PC-9 (cell line): ENCODE measurements around the gene ARHGEF9. TPM values are rescaled to one million over a fixed set of nuclear protein-coding genes. Genes with fewer than 3 reads are reported as not detected.
"Not testable (repeated sequence)": the region's sequence is repeated elsewhere in the genome, so short reads cannot be mapped to it uniquely, and the experiment has no call there.

Experiments used
- Bru-seq: library from RNA; stranded (reverse); fragments of 400-500 nt; gene quantifications from one replicate; lab custom pipeline; 2021; lab: Mats Ljungman, UMichigan
- BruChase-seq, 2 experiments: library from RNA; stranded (reverse); fragments of 400-500 nt; gene quantifications; one replicate each; lab custom pipeline; 2021; lab: Mats Ljungman, UMichigan
- BruUV-seq: library from RNA; stranded (reverse); fragments of 400-500 nt; replicated peaks from 2 replicates; lab custom pipeline; 2021; lab: Mats Ljungman, UMichigan
- CTCF ChIA-PET: fragments of 300-600 bp; sonication (Branson Sonifier 250); formaldehyde crosslinking; loops from one replicate; lab custom pipeline; 2022; ENCODE audit warnings: antibody characterized with exemption; lab: Charles Lee
- POLR2A ChIA-PET: fragments of 300-600 bp; sonication (Branson Sonifier 250); formaldehyde crosslinking; loops from one replicate; lab custom pipeline; 2022; ENCODE audit warnings: antibody characterized with exemption; ENCODE audit not compliant: unreplicated experiment; lab: Charles Lee
- DNase-seq, 2 experiments: peaks; one replicate each; pipeline versions ENCODE4 v3.0.0 to v3.0.0-alpha.2; 2015 to 2022; ENCODE audit warnings: mixed read lengths in 1 of 2
- H2AFZ ChIP-seq: fragments of 200-600 bp; sonication (generic); 2 replicates; pipeline ENCODE4 v1.8.1; 2017; ENCODE audit warnings: antibody characterized with exemption
- H3F3A ChIP-seq: fragments of 200-600 bp; sonication (generic); 2 replicates; pipeline ENCODE4 v1.8.1; 2017; ENCODE audit warnings: antibody characterized with exemption, mild to moderate bottlenecking, low read depth; ENCODE audit not compliant: insufficient read depth
- H3K27ac ChIP-seq: fragments of 200-600 bp; sonication (generic); 2 replicates; pipeline ENCODE4 v1.6.1; 2016; ENCODE audit warnings: mixed run types
- H3K27me3 ChIP-seq: fragments of 200-600 bp; sonication (generic); 2 replicates; pipeline ENCODE4 v1.6.1; 2016; ENCODE audit warnings: low read depth, mixed run types; ENCODE audit not compliant: insufficient read depth
- H3K36me3 ChIP-seq: fragments of 200-600 bp; sonication (generic); 2 replicates; pipeline ENCODE4 v1.6.1; 2016; ENCODE audit warnings: low read depth, mixed run types
- H3K4me1 ChIP-seq: fragments of 200-600 bp; sonication (generic); replicated peaks from 2 replicates; pipeline ENCODE4 v1.6.1; 2016; ENCODE audit warnings: mixed run types; ENCODE audit not compliant: insufficient read depth
- H3K4me2 ChIP-seq: fragments of 200-600 bp; sonication (generic); 2 replicates; pipeline ENCODE4 v1.6.1; 2017; ENCODE audit warnings: mixed run types
- H3K4me3 ChIP-seq: fragments of 200-600 bp; sonication (generic); 2 replicates; pipeline ENCODE4 v1.6.1; 2016; ENCODE audit warnings: mixed run types
- H3K79me2 ChIP-seq: fragments of 200-600 bp; sonication (generic); 2 replicates; pipeline ENCODE4 v1.6.1; 2017; ENCODE audit warnings: low read depth, mixed run types
- H3K9me2 ChIP-seq: fragments of 200-600 bp; sonication (generic); 2 replicates; pipeline ENCODE4 v1.8.1; 2017; ENCODE audit warnings: mild to moderate bottlenecking; ENCODE audit not compliant: insufficient read depth
- H3K9me3 ChIP-seq: fragments of 200-600 bp; sonication (generic); 2 replicates; pipeline ENCODE4 v1.8.1; 2016; ENCODE audit warnings: low read depth; ENCODE audit not compliant: insufficient read depth
- H4K20me1 ChIP-seq: fragments of 200-600 bp; sonication (generic); 2 replicates; pipeline ENCODE4 v1.8.1; 2017; ENCODE audit not compliant: insufficient read depth
- CTCF ChIP-seq: fragments of 200-600 bp; sonication (generic); conservative IDR thresholded peaks from 2 replicates; pipeline ENCODE4 v1.6.1; 2017; ENCODE audit warnings: mixed run types, antibody characterized with exemption, mild to moderate bottlenecking, moderate library complexity
- EZH2 ChIP-seq: fragments of 200-600 bp; sonication (generic); IDR thresholded peaks from 2 replicates; pipeline ENCODE4 v1.8.0; 2017; ENCODE audit warnings: antibody characterized with exemption, low read depth
- intact Hi-C: fragments of 100-400 bp; cut with micrococcal nuclease; formaldehyde crosslinking; loops from one replicate; pipeline ENCODE4 v1.10.0; 2022; ENCODE audit not compliant: unreplicated experiment
- long read RNA-seq: library from polyadenylated mRNA; stranded (forward); transcript quantifications from one replicate; pipeline ENCODE4 v2.0.0, GENCODE V29; 2022
- total RNA-seq: library from RNA; stranded (reverse); gene quantifications from 2 replicates; pipeline ENCODE4 v1.2.3, GENCODE V29; 2021

Gene ARHGEF9
- 17.4 and 23.4 TPM in 2 replicates for total RNA-seq
- Bru-seq, nascent RNA = percentile 57 among the genes with signal in this experiment
- percentile 55 among the genes with signal in this experiment for BruChase-seq, experiment 1, labeled RNA remaining after a 2-hour chase
- percentile 58 among the genes with signal in this experiment for BruChase-seq, experiment 2, labeled RNA remaining after a 6-hour chase
- long read RNA-seq, partial matches to known transcripts = 1 of 3 reads
- long read RNA-seq, other reads (novel, unspliced or antisense) = 0 of 3 reads

- Histone ChIP-seq H3K4me2 (no peak within 1 kb of the TSS), H3K27me3 (no peaks in the 10 kb centered on the region), H3K4me3 (no peak within 1 kb of the TSS), H3K9me2 (no peaks in the 10 kb centered on the region), H3K79me2 (no peaks in the 10 kb centered on the region), H4K20me1 (no peaks in the 10 kb centered on the region), H3F3A (no peaks in the 10 kb centered on the region), H3K9me3 (no peaks in the 10 kb centered on the region), H3K27ac (no peak within 1 kb of the TSS), H2AFZ (no peak within 1 kb of the TSS), H3K4me1 (no peaks in the 10 kb centered on the region), H3K36me3 (no peaks in the 10 kb centered on the region)
- no peak for TF ChIP-seq EZH2
- no peak for TF ChIP-seq CTCF
- ChIA-PET CTCF (no interaction called here), POLR2A (no interaction called here)
- DNase-seq = no peak
- intact Hi-C loops = no loop called here
- BruUV-seq = no TSS peak
These were observed at the start of gene ARHGEF9 for GRCh38 chrX:63784902-63785707. Gene ARHGEF9, minus strand, starts transcription at chrX:63785214. Its CDS starts 69 bp downstream, at chrX:63785145.

GRCh38 chrX:63825446-63825845 is 40.4 kb upstream of the ARHGEF9 start:
- H3K4me2 ChIP-seq, H4K20me1 ChIP-seq, CTCF ChIA-PET, H3K9me2 ChIP-seq, H3K79me2 ChIP-seq, H3K36me3 ChIP-seq, H3K4me1 ChIP-seq, H3K27me3 ChIP-seq, H3K4me3 ChIP-seq, H3F3A ChIP-seq, H2AFZ ChIP-seq, POLR2A ChIA-PET, intact Hi-C loops, BruUV-seq, H3K27ac ChIP-seq, DNase-seq, H3K9me3 ChIP-seq: not testable (repeated sequence)

GRCh38 chrX:63818156-63818555 is 33.1 kb upstream of the ARHGEF9 start:
- ChIA-PET POLR2A (no interaction called here), CTCF (no interaction called here)
- Histone ChIP-seq H3K9me2 (no peaks in the 10 kb centered on the region), H2AFZ (no peak overlapping the region), H3K27me3 (no peaks in the 10 kb centered on the region), H3K27ac (no peak overlapping the region), H3F3A (no peaks in the 10 kb centered on the region), H3K9me3 (no peaks in the 10 kb centered on the region), H3K4me2 (no peak overlapping the region), H3K4me1 (no peaks in the 10 kb centered on the region), H3K4me3 (no peak overlapping the region), H3K36me3 (no peaks in the 10 kb centered on the region), H4K20me1 (no peaks in the 10 kb centered on the region), H3K79me2 (no peaks in the 10 kb centered on the region)
- intact Hi-C loops = no loop called here
- TF ChIP-seq EZH2 (no peak), CTCF (no peak)
- no TSS peak for BruUV-seq
- DNase-seq = no peak
